Stimulated activated CD8-positive, alpha-beta memory T cell treated with anti-CD3 and anti-CD28 coated beads, Interleukin-2, amount 100 ng/mL, for 1 hour (primary cell): ENCODE results near the gene KATNAL1.

Source experiments
- DNase-seq, 2 donors: peaks; one replicate each; pipeline ENCODE4 v3.0.0-alpha.2; 2020; ENCODE audit warnings: low read depth in 2 of 2

The KATNAL1 gene

GRCh38 chr13:30164146-30164545 lies 143.2 kb downstream of the KATNAL1 start:
- no peak for DNase-seq

- DNase-seq, result no peak
Observed at GRCh38 chr13:30163441-30163840, 143.9 kb downstream of the KATNAL1 start.

- DNase-seq, result no peak
Observed at GRCh38 chr13:30159446-30159839, 147.9 kb downstream of the KATNAL1 start.

- DNase-seq, result no peak
Observed at GRCh38 chr13:30158774-30159445, 148.4 kb downstream of the KATNAL1 start.

GRCh38 chr13:30157616-30157993 lies 149.7 kb downstream of the KATNAL1 start:
- no peak for DNase-seq

GRCh38 chr13:30156826-30157615 lies 150.3 kb downstream of the KATNAL1 start:
- DNase-seq, result no peak

GRCh38 chr13:30156270-30156669 lies 151.1 kb downstream of the KATNAL1 start:
- DNase-seq, result no peak

GRCh38 chr13:30154931-30155330 lies 152.4 kb downstream of the KATNAL1 start:
- DNase-seq, result no peak

GRCh38 chr13:30154531-30154930 lies 152.8 kb downstream of the KATNAL1 start:
- DNase-seq, result no peak

GRCh38 chr13:30153545-30154426 lies 153.6 kb downstream of the KATNAL1 start:
- DNase-seq, result no peak
